HCT116 (cell line): ENCODE measurements around the gene CRYBG2. TPM values are rescaled to one million over a fixed set of nuclear protein-coding genes. Genes with fewer than 3 reads are reported as not detected.

Experiments
- ATAC-seq: fragments of 200-7000 bp; cut with Tn5 transposase; 2 replicates; pipeline ENCODE4 v1.9.1; 2020; ENCODE audit warnings: mild to moderate bottlenecking, moderate library complexity
- BruUV-seq: library from RNA; stranded (reverse); fragments of 400-500 nt; replicated peaks from 2 replicates; lab custom pipeline; 2021; lab: Mats Ljungman, UMichigan
- CTCF ChIA-PET: fragments of 300-600 bp; sonication (Branson Sonifier 250); formaldehyde crosslinking; loops from one replicate; lab custom pipeline; 2021; ENCODE audit warnings: antibody characterized with exemption; lab: Charles Lee
- POLR2A ChIA-PET: fragments of 300-600, 350-600 bp; sonication (Branson Sonifier 250); formaldehyde crosslinking; loops from one replicate; lab custom pipeline; 2021; ENCODE audit warnings: antibody characterized with exemption; lab: Charles Lee
- RAD21 ChIA-PET, 2 experiments: fragments of 300-600 bp; sonication (Branson Sonifier 250); formaldehyde crosslinking; loops; one replicate each; lab custom pipeline; 2023; ENCODE audit warnings: low total read pairs in 2 of 2; ENCODE audit not compliant: uncharacterized antibody in 2 of 2, unreplicated experiment in 2 of 2, low non-redundant PET in 1 of 2; lab: Charles Lee
- DNase-seq: peaks from one replicate; pipeline ENCODE4 v3.0.0-alpha.2; 2010; ENCODE audit warnings: low read depth, low spot score
- H2AFZ ChIP-seq: fragments of 200-600 bp; shearing (Covaris generic), sonication (generic); 2 replicates; pipeline ENCODE4 v1.6.1; 2017; ENCODE audit warnings: low read depth, mixed run types, mixed read lengths, antibody characterized with exemption, low read length; ENCODE audit not compliant: poor library complexity, severe bottlenecking
- H3K27ac ChIP-seq: 2 replicates; pipeline ENCODE4 v1.5.1; 2012; ENCODE audit warnings: low read depth, low read length
- H3K27me3 ChIP-seq: fragments of 200-600 bp; sonication (generic); 2 replicates; pipeline ENCODE4 v1.6.1; 2016; ENCODE audit warnings: mixed run types, low read length, mixed read lengths; ENCODE audit not compliant: insufficient read depth
- H3K36me3 ChIP-seq, 2 experiments: fragments of 200-500 bp in 1 of 2; fragments of 200-600 bp in 1 of 2; sonication (Bioruptor generic) in 1 of 2; sonication (generic) in 1 of 2; 2 replicates each; pipeline versions ENCODE4 v1.5.1 to v1.6.1; 2014 to 2016; ENCODE audit warnings: low read length in 2 of 2, inconsistent platforms in 1 of 2, mixed read lengths in 1 of 2, mixed run types in 1 of 2; ENCODE audit not compliant: insufficient read depth in 2 of 2, control insufficient read depth in 1 of 2
- H3K4me1 ChIP-seq, 2 experiments: fragments of 200-600 bp in 1 of 2; sonication (generic) in 1 of 2; 2 replicates each; pipeline versions ENCODE4 v1.5.1 to v1.6.1; 2012 to 2017; ENCODE audit warnings: low read length in 2 of 2, inconsistent platforms in 1 of 2, mild to moderate bottlenecking in 1 of 2, mixed read lengths in 1 of 2, mixed run types in 1 of 2, moderate library complexity in 1 of 2; ENCODE audit not compliant: insufficient read depth in 2 of 2, control insufficient read depth in 1 of 2
- H3K4me2 ChIP-seq: fragments of 200-600 bp; sonication (generic); 2 replicates; pipeline ENCODE4 v1.6.1; 2017; ENCODE audit warnings: mixed run types, low read length, mixed read lengths
- H3K4me3 ChIP-seq, 2 experiments: fragments of 200-600 bp in 1 of 2; sonication (generic) in 1 of 2; replicated peaks in 1 of 2; 2 replicates each; pipeline ENCODE4 v1.5.1; 2011 to 2016; ENCODE audit warnings: low read length in 2 of 2, control low read depth in 1 of 2, low read depth in 1 of 2, mild to moderate bottlenecking in 1 of 2, mixed read lengths in 1 of 2, mixed run types in 1 of 2
- H3K79me2 ChIP-seq: fragments of 200-600 bp; sonication (generic); 2 replicates; pipeline ENCODE4 v1.6.1; 2017; ENCODE audit warnings: mild to moderate bottlenecking, mixed run types, low read length, moderate library complexity, mixed read lengths; ENCODE audit not compliant: insufficient read depth
- H3K9ac ChIP-seq: fragments of 200-600 bp; sonication (generic); 2 replicates; pipeline ENCODE4 v1.6.1; 2016; ENCODE audit warnings: low read length, mixed read lengths
- H3K9me2 ChIP-seq: fragments of 200-600 bp; sonication (generic), shearing (Covaris generic); 2 replicates; pipeline ENCODE4 v1.6.1; 2017; ENCODE audit warnings: mixed run types, mild to moderate bottlenecking, moderate library complexity; ENCODE audit not compliant: insufficient read depth
- H3K9me3 ChIP-seq, 2 experiments: fragments of 200-500 bp in 1 of 2; fragments of 200-600 bp in 1 of 2; sonication (Bioruptor generic) in 1 of 2; sonication (generic) in 1 of 2; 2 replicates each; pipeline ENCODE4 v1.6.1; 2014 to 2017; ENCODE audit warnings: low read length in 2 of 2, mixed read lengths in 2 of 2, inconsistent platforms in 1 of 2, low read depth in 1 of 2, mild to moderate bottlenecking in 1 of 2, mixed run types in 1 of 2, moderate library complexity in 1 of 2; ENCODE audit not compliant: control insufficient read depth in 1 of 2, insufficient read depth in 1 of 2
- H4K20me1 ChIP-seq: fragments of 200-600 bp; sonication (generic), shearing (Covaris generic); 2 replicates; pipeline ENCODE4 v1.6.1; 2017; ENCODE audit warnings: mixed run types, mild to moderate bottlenecking, moderate library complexity; ENCODE audit not compliant: insufficient read depth
- ATF3 ChIP-seq: IDR thresholded peaks from 2 replicates; pipeline ENCODE4 v1.6.1; 2012
- CBX3 ChIP-seq: IDR thresholded peaks from 2 replicates; pipeline ENCODE4 v1.6.1; 2012; ENCODE audit warnings: low read depth
- CEBPB ChIP-seq: IDR thresholded peaks from 2 replicates; pipeline ENCODE4 v1.6.1; 2012; ENCODE audit warnings: low read depth
- CTCF ChIP-seq, 3 experiments: fragments of 200-600 bp in 1 of 3; sonication (generic) in 1 of 3; IDR thresholded peaks in 2 of 3; conservative IDR thresholded peaks in 1 of 3; 2 replicates each; pipeline ENCODE4 v1.5.1; 2012 to 2017; ENCODE audit warnings: low read depth in 2 of 3, low read length in 2 of 3, antibody characterized with exemption in 1 of 3, borderline replicate concordance in 1 of 3, control low read depth in 1 of 3, mild to moderate bottlenecking in 1 of 3, mixed read lengths in 1 of 3, mixed run types in 1 of 3, moderate library complexity in 1 of 3; ENCODE audit not compliant: insufficient read depth in 1 of 3
- ELF1 ChIP-seq: IDR thresholded peaks from 2 replicates; pipeline ENCODE4 v1.6.1; 2012; ENCODE audit warnings: low read depth, borderline replicate concordance
- EZH2 ChIP-seq: fragments of 200-600 bp; sonication (generic); IDR thresholded peaks from 2 replicates; pipeline ENCODE4 v1.6.1; 2017; ENCODE audit warnings: antibody characterized with exemption, mixed run types
- EZH2phosphoT487 ChIP-seq: fragments of 200-600 bp; IDR thresholded peaks from 2 replicates; pipeline ENCODE4 v1.6.1; 2018; ENCODE audit warnings: antibody characterized with exemption, borderline replicate concordance
- JUND ChIP-seq: IDR thresholded peaks from 2 replicates; pipeline ENCODE4 v1.6.1; 2012
- MAX ChIP-seq: IDR thresholded peaks from 2 replicates; pipeline ENCODE4 v1.6.1; 2012
- POLR2A ChIP-seq: IDR thresholded peaks from 2 replicates; pipeline ENCODE4 v1.7.0; 2011; ENCODE audit warnings: borderline replicate concordance; ENCODE audit not compliant: insufficient read depth, insufficient read length; ENCODE audit errors: extremely low read depth
- POLR2AphosphoS5 ChIP-seq: IDR thresholded peaks from 2 replicates; pipeline ENCODE4 v1.6.1; 2011; ENCODE audit warnings: mild to moderate bottlenecking, low read depth, low read length, moderate library complexity
- RAD21 ChIP-seq: IDR thresholded peaks from 2 replicates; pipeline ENCODE4 v1.6.1; 2012; ENCODE audit warnings: low read depth, mild to moderate bottlenecking
- REST ChIP-seq: IDR thresholded peaks from 2 replicates; pipeline ENCODE4 v1.6.1; 2012; ENCODE audit warnings: low read depth
- SIN3A ChIP-seq: IDR thresholded peaks from 2 replicates; pipeline ENCODE4 v1.6.1; 2012; ENCODE audit warnings: low read depth
- SP1 ChIP-seq: IDR thresholded peaks from 2 replicates; pipeline ENCODE4 v1.6.1; 2012; ENCODE audit warnings: low read depth
- SRF ChIP-seq: IDR thresholded peaks from 2 replicates; pipeline ENCODE4 v1.6.1; 2012; ENCODE audit warnings: low read depth
- YY1 ChIP-seq: IDR thresholded peaks from 2 replicates; pipeline ENCODE4 v1.6.1; 2011; ENCODE audit warnings: low read length, low read depth, moderate library complexity, mild to moderate bottlenecking; ENCODE audit not compliant: insufficient replicate concordance; ENCODE audit errors: extremely low read depth
- ZFX ChIP-seq: fragments of 450-650 bp; IDR thresholded peaks from 2 replicates; pipeline ENCODE4 v1.6.1; 2017
- intact Hi-C: fragments of 100-400 bp; cut with micrococcal nuclease; formaldehyde crosslinking; loops from 2 replicates; pipeline ENCODE4 v1.10.0; 2022
- total RNA-seq: library from RNA; stranded (reverse); gene quantifications from one replicate; pipeline ENCODE4 v1.2.1, GENCODE V29; 2021; ENCODE audit not compliant: unreplicated experiment

CRYBG2 gene
- total RNA-seq, 1 experiment from 2014 or later, result 10.5 TPM

- ChIA-PET RAD21 (interaction anchor here in 1 of 2 experiments (1.0 kb wide), 1 partner anchor 139 kb away, joined by 4 read pairs; no protein-coding TSS in a partner anchor), CTCF (interaction anchor here (0.7 to 2.0 kb wide), 10 partner anchors 9 to 138 kb away, joined by 3 to 9 read pairs (median 4); partner anchors contain the start of genes CEP85 and CNKSR1), POLR2A (interaction anchor here (1.0 kb wide), 1 partner anchor 99 kb away, joined by 5 read pairs; no protein-coding TSS in a partner anchor)
- Histone ChIP-seq H3K79me2 (peaks cover 20% of the 10 kb centered on the region), H4K20me1 (no peaks in the 10 kb centered on the region), H3K36me3 (peaks cover 18 to 31% of the 10 kb centered on the region in 2 experiments), H3K4me3 (peak overlapping the region; percentile 74 to 76), H3K27ac (peak overlapping the region; percentile 81), H3K4me1 (peaks cover 33 to 93% of the 10 kb centered on the region in 2 experiments), H2AFZ (no peak overlapping the region), H3K4me2 (peak overlapping the region; percentile 97), H3K27me3 (no peaks in the 10 kb centered on the region), H3K9me3 (no peaks in the 10 kb centered on the region), H3K9ac (peak overlapping the region; percentile 83), H3K9me2 (no peaks in the 10 kb centered on the region)
- TF ChIP-seq POLR2AphosphoS5 (no peak), CEBPB (no peak), MAX (no peak), SIN3A (no peak), RAD21 (no peak), SRF (no peak), CTCF (IDR thresholded peaks at IDR 0.05 in 2 of 3, conservative IDR thresholded peaks at IDR 0.05 in 1 of 3; ENCODE audit: borderline replicate concordance in 1 of 3, insufficient read depth in 1 of 3, low read depth in 2 of 3, low read length in 2 of 3) (no peak), EZH2phosphoT487 (no peak), ATF3 (no peak), POLR2A (no peak), YY1 (no peak), SP1 (no peak), REST (no peak), CBX3 (no peak), EZH2 (no peak), ZFX (no peak), ELF1 (no peak), JUND (no peak)
- intact Hi-C loops, result loop anchor here (5.0 kb wide), 1 partner anchor 242 kb away; no protein-coding TSS in a partner anchor
- ATAC-seq, result no peak
- no peak for DNase-seq
- TSS peak; percentile 38 for BruUV-seq
These were observed 75.0 kb downstream of the CRYBG2 start for GRCh38 chr1:26278724-26279455.
